ENCODE results near the gene AIG1. TPM values are rescaled to one million over a fixed set of nuclear protein-coding genes. Genes with fewer than 3 reads are reported as not detected.

AIG1 gene
- total RNA-seq, 3 donors from 2014 or later (not counting 1 experiment from before 2014, with no cell fraction given) = 5.6 to 8.9 (median 6.2) TPM

DNA sequence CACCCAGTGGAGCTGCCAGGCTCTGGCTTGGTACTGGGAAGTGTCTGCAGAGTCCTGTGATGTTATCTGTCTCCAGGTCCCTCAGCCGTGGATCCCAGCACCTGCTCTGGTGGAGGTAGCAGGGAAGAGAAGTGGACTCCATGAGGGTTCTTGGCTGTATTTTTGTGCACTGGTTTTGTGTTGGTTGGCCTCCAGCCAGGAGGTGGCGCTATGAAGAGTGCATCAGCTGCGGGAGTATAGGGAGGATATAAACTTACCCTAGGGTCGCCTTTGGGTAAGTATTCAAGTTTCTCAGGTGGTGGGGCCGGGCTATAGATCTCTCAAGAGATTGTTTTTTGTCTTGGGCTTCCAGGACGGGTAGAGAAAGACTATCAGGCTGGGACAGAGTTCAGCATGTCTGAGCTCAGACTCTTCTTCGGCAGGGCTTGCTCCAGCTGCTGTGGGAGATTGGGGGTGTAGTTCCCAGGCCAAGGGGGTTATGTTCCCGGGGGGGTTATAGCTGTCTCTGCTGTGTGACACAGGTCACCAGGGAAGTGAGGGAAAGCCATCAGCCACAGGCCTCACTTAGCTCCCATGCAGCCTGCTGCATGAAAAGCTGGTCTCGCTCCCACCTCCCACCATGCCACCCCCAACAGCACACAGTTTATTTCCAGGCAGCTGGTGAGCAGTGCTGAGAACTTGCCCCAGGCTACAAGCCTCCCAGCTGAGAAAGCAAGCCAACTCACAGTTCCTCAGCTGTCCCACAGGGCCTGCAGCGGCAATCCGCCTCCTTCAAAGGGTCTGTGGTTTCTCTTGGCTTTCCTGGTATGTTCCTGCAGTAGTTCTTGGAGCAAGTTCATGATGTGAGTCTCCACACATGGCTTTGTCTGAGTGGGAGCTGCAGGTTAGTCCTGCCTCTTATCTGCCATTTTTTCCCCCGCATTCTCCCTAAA lies 115.7 kb downstream of the AIG1 start:
- Mint-ChIP-seq H3K4me3 (no peak overlapping the region), H3K27ac (no peak overlapping the region), H3K36me3 (peaks cover 25% of the 10 kb centered on the region), H3K9me3 (peaks cover 6 to 10% of the 10 kb centered on the region in 2 donors), H3K4me1 (no peaks in the 10 kb centered on the region), H3K27me3 (ENCODE audit: low read depth in 2 of 2) (no peaks in the 10 kb centered on the region)
- Histone ChIP-seq H3K4me1 (ENCODE audit: control insufficient read depth, insufficient read depth, low read length) (no peaks in the 10 kb centered on the region), H3K27ac (ENCODE audit: low read length) (no peak overlapping the region), H3K4me3 (ENCODE audit: low read length) (no peak overlapping the region), H3K9me3 (ENCODE audit: control insufficient read depth, insufficient read depth, low read length) (peaks cover 7% of the 10 kb centered on the region), H3K27me3 (ENCODE audit: control insufficient read depth, insufficient read depth, low read length) (no peaks in the 10 kb centered on the region), H3K36me3 (ENCODE audit: control insufficient read depth, insufficient read depth, low read length) (no peaks in the 10 kb centered on the region)
- no peak for ATAC-seq
- TF ChIP-seq, protein P1, sequence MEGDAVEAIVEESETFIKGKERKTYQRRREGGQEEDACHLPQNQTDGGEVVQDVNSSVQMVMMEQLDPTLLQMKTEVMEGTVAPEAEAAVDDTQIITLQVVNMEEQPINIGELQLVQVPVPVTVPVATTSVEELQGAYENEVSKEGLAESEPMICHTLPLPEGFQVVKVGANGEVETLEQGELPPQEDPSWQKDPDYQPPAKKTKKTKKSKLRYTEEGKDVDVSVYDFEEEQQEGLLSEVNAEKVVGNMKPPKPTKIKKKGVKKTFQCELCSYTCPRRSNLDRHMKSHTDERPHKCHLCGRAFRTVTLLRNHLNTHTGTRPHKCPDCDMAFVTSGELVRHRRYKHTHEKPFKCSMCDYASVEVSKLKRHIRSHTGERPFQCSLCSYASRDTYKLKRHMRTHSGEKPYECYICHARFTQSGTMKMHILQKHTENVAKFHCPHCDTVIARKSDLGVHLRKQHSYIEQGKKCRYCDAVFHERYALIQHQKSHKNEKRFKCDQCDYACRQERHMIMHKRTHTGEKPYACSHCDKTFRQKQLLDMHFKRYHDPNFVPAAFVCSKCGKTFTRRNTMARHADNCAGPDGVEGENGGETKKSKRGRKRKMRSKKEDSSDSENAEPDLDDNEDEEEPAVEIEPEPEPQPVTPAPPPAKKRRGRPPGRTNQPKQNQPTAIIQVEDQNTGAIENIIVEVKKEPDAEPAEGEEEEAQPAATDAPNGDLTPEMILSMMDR (IDR thresholded peaks at IDR 0.05) = no peak
- DNase-seq = no peak
- 95% methylated on average over 12 of the region's 12 CpGs for WGBS (ENCODE audit: insufficient coverage)
- intact Hi-C loops (cut with micrococcal nuclease) = no loop called here

DNA sequence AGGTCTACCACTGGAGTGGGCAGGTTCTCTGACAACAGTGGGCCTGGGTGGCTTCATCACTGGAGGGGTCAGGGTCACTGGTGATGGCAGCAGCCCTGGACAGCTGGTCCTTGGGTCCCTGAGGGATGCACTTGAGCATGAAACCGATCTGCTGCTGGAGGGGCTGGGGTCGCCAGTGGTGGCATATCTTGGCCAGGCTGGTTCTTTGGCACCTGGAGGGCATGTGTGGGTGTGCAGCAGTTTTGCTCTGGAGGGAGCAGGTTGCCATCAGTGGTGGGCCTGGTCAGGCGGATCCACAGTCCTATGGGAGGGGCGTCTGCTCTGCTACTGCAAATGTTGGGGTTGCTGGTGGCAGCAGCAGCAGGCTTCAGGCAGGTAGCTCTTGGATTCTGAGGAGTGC lies 117.0 kb downstream of the AIG1 start:
- H3K4me1 ChIP-seq (ENCODE audit: control insufficient read depth, insufficient read depth, low read length) = no peaks in the 10 kb centered on the region
- Mint-ChIP-seq H3K27ac (no peak overlapping the region), H3K36me3 (peaks cover 25% of the 10 kb centered on the region), H3K4me1 (no peaks in the 10 kb centered on the region), H3K27me3 (ENCODE audit: low read depth in 2 of 2) (no peaks in the 10 kb centered on the region), H3K4me3 (no peak overlapping the region), H3K9me3 (peaks cover 6 to 10% of the 10 kb centered on the region in 2 donors)
- no peaks in the 10 kb centered on the region for H3K36me3 ChIP-seq (ENCODE audit: control insufficient read depth, insufficient read depth, low read length)
- no peak overlapping the region for H3K27ac ChIP-seq (ENCODE audit: low read length)
- H3K27me3 ChIP-seq (ENCODE audit: control insufficient read depth, insufficient read depth, low read length) = no peaks in the 10 kb centered on the region
- peaks cover 7% of the 10 kb centered on the region for H3K9me3 ChIP-seq (ENCODE audit: control insufficient read depth, insufficient read depth, low read length)
- H3K4me3 ChIP-seq (ENCODE audit: low read length) = no peak overlapping the region
- TF ChIP-seq, protein P1 (IDR thresholded peaks at IDR 0.05) = no peak
- DNase-seq (no peak), ATAC-seq (no peak)
- 96% methylated on average over 4 of the region's 4 CpGs for WGBS (ENCODE audit: insufficient coverage)
- intact Hi-C loops (cut with micrococcal nuclease) = no loop called here

DNA sequence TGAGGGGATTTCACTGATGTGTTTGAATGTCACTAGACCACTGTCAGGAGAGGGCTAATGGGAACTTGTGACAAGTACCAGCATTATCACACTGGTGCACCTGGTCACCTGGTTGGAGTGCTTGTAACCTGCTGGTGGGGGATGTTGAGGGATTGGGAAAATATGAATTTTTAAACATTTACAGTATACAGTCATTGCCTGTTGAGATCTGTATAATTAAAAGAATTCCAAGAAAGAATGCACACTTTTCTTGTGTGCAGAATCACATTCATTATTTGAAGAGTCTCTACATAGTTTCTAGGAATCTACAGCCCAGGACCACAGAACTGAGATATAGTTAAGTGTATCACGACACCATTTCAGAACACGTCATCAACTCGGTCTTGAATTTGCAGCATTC lies 118.4 kb downstream of the AIG1 start:
- Mint-ChIP-seq H3K9me3 (peaks cover 6 to 8% of the 10 kb centered on the region in 2 donors), H3K4me3 (no peak overlapping the region), H3K27ac (no peak overlapping the region), H3K27me3 (ENCODE audit: low read depth in 2 of 2) (no peaks in the 10 kb centered on the region), H3K4me1 (no peaks in the 10 kb centered on the region), H3K36me3 (peaks cover 25% of the 10 kb centered on the region)
- DNase-seq = no peak
- intact Hi-C loops (cut with micrococcal nuclease) = no loop called here
- TF ChIP-seq, protein P1 (IDR thresholded peaks at IDR 0.05) = no peak
- Histone ChIP-seq H3K4me1 (ENCODE audit: control insufficient read depth, insufficient read depth, low read length) (no peaks in the 10 kb centered on the region), H3K9me3 (ENCODE audit: control insufficient read depth, insufficient read depth, low read length) (peaks cover 7% of the 10 kb centered on the region), H3K27ac (ENCODE audit: low read length) (no peak overlapping the region), H3K27me3 (ENCODE audit: control insufficient read depth, insufficient read depth, low read length) (no peaks in the 10 kb centered on the region), H3K4me3 (ENCODE audit: low read length) (no peak overlapping the region), H3K36me3 (ENCODE audit: control insufficient read depth, insufficient read depth, low read length) (no peaks in the 10 kb centered on the region)
- no peak for ATAC-seq
- WGBS (ENCODE audit: insufficient coverage) = 93% methylated on average over 3 of the region's 3 CpGs
